SKM-1 (cell line): ENCODE data around the gene GPC1.

Experiments used
- DNase-seq: peaks from one replicate; lab custom pipeline; 2025; ENCODE audit not compliant: unreplicated experiment; lab: John Stamatoyannopoulos, UW

The GPC1 gene

GRCh38 chr2:240429341-240429871 lies 6.1 kb upstream of the GPC1 start:
- no peak for DNase-seq

DNA sequence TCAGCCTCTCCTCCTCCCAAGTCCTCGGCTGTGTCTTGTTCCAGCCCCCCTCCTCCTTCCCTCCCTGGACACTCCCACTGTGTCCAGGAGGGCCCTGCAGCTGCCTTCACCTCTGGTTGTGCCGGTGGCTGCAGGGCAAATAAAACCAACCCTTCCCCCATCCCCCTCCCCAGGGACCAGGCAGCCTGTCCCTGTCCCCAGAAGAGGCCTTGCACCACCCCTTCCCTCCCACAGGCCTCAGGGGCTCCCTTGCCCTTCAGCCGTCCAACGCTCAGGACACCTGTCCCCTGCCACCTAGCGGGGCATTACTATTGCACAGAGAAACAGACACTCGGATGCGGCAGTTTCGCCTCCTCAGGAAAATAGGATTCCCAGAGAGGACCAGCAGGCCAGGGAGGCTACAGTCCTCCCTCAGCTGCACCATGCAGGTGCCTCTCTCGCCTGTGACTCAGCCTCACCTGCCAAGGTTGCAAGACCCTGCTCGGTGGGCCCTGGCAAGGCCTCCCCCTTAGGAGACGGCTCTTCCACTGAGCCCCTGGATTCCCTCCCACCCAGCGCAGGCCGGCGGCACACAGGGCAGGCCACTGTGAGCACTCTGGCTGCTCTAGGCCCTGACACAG lies 5.5 kb upstream of the GPC1 start:
- no peak for DNase-seq

DNA sequence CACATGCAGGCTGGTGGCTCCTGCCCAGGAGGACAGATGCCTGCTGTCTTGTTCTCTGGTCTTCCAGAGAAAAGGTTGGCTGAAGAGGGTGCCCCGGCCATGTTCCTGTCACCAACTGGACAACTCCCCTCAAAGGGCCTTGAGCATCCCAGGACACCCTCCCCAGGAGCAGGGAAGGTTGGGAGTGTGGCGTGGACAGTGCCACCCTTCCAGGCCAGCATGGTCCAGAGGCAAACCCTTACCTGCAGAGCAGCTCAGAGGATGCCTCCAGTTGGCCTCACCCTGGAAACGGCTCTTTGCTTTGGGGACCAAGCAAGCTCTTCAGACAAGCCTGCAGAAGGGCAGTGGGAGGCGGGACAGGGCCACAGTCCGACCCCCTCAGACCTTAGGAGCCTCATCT lies 4.9 kb upstream of the GPC1 start:
- no peak for DNase-seq

DNA sequence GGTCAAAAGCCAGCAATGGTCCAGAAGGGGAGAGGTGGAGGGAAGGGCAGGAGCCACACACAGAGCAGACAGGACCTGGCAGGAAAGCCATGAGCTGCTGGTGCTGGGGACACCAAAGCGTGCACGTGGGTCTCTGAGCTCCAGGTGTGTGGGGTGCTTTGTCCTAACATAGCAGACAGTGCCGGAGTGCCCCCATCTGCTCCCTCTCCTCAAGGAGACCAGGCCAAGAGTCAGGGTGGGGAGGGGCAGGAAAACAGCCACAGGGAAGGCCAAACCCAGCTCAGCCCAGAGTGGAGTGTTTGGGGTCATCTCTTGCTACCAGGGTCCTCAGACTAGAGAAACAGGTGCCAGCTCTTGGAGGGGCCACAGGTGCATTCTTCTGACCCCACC lies 4.2 kb upstream of the GPC1 start:
- no peak for DNase-seq

- DNase-seq = no peak
These were observed 3.6 kb upstream of the GPC1 start for GRCh38 chr2:240431661-240432424.

GRCh38 chr2:240432430-240432819 lies 3.0 kb upstream of the GPC1 start:
- DNase-seq = no peak

DNA sequence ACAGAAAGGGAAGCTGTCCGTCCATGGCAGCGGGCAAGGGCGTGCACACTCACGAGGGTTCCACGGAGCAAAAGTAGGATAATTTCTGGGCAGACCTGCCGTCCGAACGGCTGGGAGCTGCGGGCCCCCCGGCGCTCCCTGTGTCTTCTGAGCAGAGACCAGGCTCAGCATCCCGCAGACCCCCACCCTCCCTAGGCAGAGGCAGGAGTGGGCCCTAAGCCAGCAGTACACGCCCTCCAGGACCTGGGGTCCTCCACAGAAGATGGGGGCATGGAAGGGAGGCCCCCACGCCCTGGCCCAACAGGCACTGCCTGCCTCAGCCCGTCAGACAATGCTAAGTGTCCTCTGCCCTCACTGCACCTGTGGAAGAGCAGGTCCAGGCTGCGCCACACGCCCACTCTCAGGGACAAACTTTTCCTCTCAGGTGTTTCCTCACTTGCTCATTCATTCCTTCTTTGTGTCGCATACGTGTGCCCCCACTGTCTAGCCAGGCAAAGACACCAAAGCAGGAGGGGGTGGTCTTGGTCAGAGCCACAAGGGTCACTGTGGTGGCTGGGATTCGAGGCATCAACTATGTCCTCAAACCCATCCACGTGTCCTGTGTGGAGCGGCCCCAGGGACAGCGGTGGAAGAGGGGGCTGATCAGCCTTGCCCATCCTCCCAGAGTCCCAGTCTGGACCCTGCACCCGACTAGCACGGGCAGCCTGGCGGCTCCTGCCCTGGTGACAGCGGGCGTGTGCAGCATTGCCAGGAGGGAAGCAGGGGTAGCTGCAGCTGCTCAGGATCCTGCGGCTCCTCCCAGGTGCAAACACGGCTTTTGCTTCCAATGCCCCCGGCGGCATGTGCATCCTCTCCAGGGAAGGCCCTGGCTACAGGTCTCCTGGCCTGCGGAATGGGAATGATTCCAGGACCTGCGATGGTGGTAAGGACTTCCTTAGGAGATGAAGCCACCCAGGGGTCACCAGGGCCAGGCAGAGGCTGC lies 2.4 kb upstream of the GPC1 start:
- no peak for DNase-seq

GRCh38 chr2:240433973-240434727 lies 1.3 kb upstream of the GPC1 start:
- no peak for DNase-seq

DNA sequence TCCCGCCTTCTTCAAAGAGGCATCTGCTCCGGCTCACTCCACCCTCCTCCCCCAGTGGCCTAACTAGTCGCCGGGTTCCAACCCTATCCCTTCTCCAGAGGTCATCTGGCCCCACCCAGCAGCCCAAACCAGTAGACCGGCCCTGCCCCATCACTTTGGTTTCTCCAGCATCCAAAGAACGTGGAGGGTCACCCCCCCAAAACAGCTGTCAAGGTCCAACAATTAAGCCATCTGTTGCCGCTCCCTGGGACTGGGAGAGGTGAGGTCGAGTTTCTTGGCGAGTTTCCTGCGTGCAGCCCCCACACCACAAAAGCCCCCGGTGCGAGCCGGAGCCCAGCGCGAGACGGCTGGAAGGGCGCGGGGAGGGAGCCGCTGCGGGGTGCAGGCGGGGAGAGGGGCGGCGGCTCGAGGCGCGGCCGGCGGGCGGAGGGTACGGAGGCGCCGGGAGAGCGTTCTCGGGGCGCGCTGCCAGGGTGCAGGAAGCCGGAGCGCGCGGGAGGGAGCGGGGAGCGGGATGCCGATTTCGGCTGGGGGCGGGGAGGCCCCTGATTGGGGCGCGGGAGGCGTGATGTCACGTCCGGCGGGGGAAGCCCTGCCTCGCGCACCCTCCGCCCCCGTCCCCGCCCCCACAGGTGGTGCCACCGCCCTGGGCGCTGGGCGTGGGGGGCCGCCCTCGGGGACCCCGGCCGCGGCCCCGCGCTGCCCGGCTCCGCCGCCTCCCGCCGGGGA lies 571 bp upstream of the GPC1 start:
- no peak for DNase-seq

GRCh38 chr2:240435948-240436682 lies 652 bp downstream of the GPC1 start:
- no peak for DNase-seq

DNA sequence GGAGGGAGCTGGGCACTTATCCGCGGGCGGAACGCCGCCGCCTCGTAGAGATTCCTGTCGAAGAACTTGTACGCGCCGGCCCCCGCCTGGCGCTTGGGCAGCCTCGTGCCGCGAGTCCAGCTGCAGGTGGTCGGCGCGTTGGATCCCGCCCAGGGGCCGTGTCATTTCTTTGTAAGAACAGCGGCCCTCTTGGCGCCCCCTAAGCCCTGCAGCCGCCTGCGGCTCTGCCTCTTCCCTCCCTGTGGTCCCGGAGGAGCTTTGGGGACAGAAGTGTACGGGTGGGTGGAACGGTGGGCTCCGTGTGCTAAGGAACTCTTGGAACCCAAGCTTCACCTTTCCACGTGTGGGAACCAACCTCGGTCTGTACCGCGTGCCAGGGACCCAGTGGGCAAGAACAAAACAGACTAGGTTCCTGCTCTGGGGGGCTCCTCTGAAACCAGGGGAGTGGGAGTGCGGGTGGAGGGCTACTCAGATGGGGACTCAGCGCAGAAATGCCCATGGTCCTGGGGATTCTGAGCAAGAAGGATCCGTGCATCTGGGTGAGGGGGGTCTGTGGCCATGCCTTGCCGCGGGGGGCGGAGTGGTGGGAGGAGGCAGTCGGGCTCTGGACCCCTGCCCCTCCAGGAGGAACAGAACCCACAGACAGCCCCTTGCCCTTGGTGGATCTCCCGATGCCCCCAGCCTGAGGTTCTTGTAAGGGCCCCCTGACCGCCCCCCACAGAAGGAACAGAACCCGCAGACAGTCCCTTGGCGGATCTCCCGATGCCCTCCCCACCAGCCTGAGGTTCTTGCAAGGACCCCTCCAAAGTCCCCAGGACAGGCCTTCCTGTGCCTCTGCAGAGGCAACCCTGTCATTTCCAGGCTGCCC lies 1.5 kb downstream of the GPC1 start:
- no peak for DNase-seq

- DNase-seq = no peak
These were observed 2.0 kb downstream of the GPC1 start for GRCh38 chr2:240437551-240437860.

DNA sequence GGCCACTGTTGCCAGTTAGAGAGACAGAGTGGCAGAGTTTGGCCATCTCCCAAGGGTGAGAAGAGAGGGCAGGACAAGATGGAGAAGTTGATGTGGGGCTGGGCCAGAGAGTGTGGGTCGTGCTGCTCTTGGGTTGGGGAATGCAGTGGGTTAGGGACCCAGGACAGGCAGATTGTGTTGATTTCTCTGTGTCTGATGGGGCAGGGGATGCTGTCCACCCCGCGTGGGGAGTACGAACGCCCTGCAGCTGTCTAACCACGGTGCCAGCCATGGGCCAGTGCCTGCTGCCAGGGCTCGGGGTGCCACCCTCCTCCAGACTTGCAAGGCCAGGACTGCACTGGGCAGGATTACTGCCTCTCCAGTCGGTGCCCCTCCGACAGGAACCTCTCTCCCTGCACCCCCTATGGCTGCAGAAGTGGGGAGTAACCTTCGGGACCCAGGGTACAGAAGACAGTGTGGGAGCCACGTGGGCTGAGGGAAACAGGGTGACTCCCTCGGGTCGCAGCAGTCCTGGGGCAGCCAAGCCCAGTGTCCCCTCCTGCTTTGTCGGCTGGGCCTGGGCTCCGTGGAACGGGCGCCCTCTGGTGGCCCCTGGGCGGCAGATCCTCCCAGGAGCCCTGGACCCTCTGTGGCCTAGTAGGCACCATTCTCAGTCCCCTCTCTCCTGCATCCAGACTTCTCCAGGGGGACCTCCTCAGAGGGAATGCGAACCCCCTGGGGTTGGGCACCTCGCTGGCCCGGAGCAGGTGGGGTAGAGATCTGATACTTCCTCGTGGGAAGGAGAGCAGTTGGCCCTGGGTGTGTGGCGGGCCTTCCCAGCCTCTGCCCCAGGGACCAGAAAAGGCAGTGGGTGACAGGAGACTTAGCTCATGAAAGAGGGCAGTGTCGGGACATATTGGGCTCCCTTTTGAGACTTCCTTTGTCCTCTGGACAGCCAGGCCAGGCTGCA lies 2.7 kb downstream of the GPC1 start:
- DNase-seq = peak; percentile 16

DNA sequence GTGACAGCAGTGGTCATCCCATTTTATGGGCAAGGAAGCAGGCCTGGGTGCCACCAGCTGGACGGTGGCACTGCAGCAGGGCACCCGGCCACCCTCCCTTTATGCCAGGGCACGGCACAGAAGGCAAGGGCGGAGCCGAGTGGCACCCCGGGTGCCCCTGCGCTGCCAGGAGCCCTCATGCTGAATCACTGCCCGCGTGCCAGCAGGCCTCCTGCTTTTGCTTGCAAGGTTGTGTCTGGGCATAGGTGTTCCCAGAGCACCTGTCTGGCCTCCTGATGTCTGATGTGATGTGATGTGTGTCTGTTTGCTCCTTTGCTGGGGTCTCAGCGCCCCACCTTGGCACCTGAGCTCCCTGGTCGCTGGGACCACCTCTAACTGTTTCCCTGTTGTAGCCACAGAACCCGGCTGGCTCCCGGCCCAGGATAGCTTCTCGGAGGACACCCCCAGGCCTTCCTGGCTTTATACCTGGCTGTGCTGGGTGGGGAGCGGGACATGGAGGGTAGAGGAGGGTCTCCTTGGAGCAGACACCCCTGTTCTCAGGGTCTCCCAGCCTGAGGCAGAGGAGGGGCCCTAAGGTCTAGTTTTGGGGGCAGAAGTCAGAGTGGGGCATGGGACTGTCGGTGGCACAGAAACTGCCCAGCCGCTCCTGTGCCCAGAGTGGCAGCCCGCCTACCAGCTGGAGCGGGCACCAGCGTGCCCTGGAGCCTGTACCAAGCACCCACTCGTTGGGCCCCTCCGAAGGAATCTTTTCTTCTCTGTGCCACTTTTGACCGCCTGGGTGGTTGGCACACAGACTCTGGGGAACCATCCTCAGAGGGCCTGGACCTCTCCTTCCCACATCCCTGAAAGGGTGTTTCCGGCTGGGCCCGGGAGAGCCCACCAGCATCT lies 3.6 kb downstream of the GPC1 start:
- DNase-seq = no peak

GRCh38 chr2:240439698-240440151 lies 4.3 kb downstream of the GPC1 start:
- no peak for DNase-seq

- DNase-seq = no peak
These were observed 4.8 kb downstream of the GPC1 start for GRCh38 chr2:240440251-240440650.
